H54 (cell line): ENCODE measurements around the gene TAF1L.

Source experiments
- DNase-seq: peaks from one replicate; pipeline ENCODE4 v3.0.0; 2011; ENCODE audit warnings: low spot score, mixed read lengths; ENCODE audit not compliant: insufficient read length
- FAIRE-seq: peaks from 3 replicates; lab custom pipeline; 2011; peaks lifted over from hg19 to GRCh38; lab: Jason Lieb, UNC
- POLR2A ChIP-seq: IDR thresholded peaks from 2 replicates; pipeline ENCODE4 v1.6.1; 2011; ENCODE audit warnings: low read depth, mild to moderate bottlenecking, low read length

TAF1L gene

DNA sequence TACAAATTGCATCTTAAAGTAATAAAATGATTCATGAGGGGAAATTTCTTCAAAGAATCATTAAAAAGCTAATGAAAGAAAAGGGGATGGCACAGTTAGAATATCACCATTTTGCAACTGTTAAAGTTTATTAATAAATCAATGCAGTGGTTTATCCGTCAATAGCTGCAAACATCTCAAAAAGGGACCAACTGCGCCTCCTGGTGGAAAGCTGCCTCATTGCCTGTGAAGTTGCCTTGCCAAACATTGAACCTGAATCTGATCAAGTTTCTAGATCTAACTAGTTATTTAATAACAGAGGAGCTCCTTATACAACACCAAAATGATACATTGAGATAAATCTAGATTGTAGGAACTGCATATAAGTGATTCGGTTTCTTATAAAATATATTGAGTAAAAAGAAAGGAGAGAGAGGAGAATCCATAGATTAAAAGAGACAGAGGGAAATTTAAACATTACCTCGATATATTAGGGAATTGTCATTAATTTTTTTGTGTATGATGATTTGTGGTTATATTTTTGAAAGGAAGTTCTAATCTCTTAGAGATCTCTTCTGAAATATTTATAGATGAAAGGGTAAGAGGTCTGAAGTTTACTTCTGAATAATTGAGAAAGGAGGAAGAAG lies 55.6 kb downstream of the TAF1L start:
- TF ChIP-seq POLR2A = no peak
- peak; percentile 69 for FAIRE-seq
- no peak for DNase-seq
